AG10803 (cell line): ENCODE measurements around the gene DHCR7.
A peak's percentile ranks its signal among the peaks of the same experiment; 100 is the strongest.

Experiments used
- DNase-seq: peaks from one replicate; pipeline ENCODE4 v3.0.0; 2010; ENCODE audit warnings: low read depth
- H3K4me3 ChIP-seq: 2 replicates; pipeline ENCODE4 v1.5.1; 2011; ENCODE audit warnings: mild to moderate bottlenecking, low read length, control low read depth
- CTCF ChIP-seq: conservative IDR thresholded peaks from 2 replicates; pipeline ENCODE4 v1.5.1; 2011; ENCODE audit warnings: mild to moderate bottlenecking, low read length, control low read depth, inconsistent platforms

The DHCR7 gene

DNA sequence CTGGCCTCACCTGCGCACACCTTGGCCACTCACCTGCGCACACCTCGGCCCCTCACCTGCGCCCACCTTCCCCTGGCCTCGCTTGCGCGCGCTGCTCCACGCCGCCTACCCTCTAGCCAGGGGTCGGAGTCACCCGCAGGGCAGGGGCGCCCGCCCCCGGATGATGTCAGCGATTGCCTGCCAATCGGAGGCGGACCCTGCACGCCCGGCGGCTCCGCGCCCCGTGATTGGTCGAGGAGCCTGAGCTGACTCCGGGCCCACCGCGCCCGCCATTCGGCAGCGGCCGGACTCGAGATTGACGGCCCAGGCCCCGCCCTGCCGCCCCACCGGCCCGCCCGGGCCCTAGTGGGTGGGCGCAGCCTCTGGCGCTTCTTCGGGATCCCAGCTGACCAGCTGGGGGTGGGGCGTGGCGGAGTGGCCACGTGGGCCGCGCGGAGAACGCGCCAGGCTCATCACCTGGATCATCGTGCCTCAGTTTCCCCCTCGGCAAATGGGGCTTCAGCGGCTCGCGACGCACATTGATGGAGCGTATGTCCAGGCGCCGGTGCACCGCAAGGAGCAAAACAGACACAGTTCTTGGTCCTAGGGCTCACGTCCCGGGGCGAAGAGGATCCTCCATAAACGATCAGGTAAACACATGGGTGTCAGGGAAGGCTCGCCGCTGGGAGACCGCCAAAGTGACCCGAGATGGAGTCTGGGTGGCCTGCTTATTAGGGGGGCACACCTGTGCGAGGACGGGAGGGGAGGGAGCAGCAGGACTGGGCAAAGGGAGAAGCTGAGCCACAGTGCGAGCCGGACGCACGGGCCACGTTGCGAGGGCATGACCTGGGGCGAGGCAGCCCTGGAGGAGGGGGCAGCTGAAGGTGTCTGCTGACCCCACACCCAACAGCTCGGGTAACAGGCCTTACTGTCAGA, at the start of gene DHCR7:
TSS of gene DHCR7 (minus strand) at position 137 of the 915 bp plus-strand sequence. CDS start 3,441 bp downstream, outside the sequence.
- TF ChIP-seq CTCF, result no peak
- H3K4me3 ChIP-seq, result peak within 1 kb of the TSS; percentile 97
- peak; percentile 91 for DNase-seq

DNA sequence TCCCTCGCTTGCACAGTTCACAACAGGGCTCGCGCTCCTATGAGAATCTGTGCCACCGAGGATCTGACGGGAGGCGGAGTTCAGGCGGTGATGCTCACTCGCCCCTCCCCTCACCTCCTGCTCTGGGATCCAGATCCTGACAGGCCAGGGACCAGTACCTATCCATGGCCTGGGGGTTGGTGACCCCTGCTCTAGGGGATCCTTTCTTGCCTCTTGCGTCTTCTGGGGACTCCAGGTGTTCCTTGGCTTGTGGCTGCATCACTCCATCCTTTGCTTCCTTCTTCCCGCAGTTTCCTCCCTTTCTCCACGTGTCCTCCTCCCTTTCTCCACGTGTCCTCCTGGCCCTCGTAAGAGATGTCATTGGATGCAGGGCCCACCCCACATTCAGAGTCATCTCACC, 48.2 kb upstream of the DHCR7 start:
- DNase-seq, result no peak
- TF ChIP-seq CTCF, result no peak
- H3K4me3 ChIP-seq, result no peak overlapping the region

DNA sequence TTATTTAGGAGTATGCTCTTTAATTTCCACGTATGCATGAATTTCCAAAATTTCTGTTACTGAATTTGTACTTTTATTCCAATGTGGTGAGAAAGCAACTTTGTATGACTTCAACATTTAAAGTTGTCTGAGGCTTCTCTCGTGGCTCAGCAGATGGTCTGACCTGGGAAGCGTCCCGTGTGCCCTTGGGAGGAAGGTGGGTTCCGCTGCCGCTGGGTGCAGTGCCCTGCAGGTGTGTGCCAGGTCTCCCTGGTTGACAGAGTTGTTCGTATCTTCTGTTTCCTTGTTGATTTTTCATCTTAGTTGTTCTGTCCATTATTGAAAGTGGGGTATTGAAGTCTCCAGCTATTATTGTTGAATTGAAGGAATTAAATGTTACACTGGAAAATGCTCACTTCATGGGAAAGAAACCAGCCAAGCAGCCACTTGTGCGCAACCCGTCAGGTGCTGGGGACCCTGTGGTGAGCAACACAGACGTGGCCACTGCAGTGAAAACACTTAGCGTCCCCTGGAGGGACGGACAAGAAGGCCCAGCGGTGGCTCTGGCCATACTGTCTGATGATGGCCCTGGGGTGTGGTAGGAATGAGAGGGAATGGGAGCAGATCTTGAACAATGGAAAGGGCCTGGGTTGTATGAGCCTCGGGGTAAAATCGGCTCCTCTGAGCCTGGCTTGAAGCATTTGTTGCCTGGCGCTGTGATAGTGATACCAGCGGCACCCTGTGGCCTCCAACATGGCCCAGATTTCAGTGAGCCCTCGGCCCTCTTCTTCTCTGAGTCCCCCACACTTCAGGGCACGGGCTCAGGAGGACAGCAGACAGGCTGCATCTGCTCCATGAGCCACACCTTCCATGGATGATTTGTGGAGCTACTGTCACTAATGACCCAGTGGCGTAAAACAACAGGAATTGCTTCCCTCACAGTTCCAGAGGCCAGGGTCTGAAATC, 47.4 kb upstream of the DHCR7 start:
- H3K4me3 ChIP-seq, result no peak overlapping the region
- DNase-seq, result no peak
- TF ChIP-seq CTCF, result no peak

GRCh38 chr11:71491940-71492339, 43.7 kb upstream of the DHCR7 start:
- H3K4me3 ChIP-seq, result no peak overlapping the region
- no peak for DNase-seq
- TF ChIP-seq CTCF, result no peak

- no peak for TF ChIP-seq CTCF
- H3K4me3 ChIP-seq, result no peak overlapping the region
- no peak for DNase-seq
Observed at GRCh38 chr11:71491531-71491930, 43.3 kb upstream of the DHCR7 start.

GRCh38 chr11:71490731-71491390, 42.7 kb upstream of the DHCR7 start:
- no peak for TF ChIP-seq CTCF
- no peak overlapping the region for H3K4me3 ChIP-seq
- DNase-seq, result no peak
